GM21447 (cell line): ENCODE data around the gene EVI5L.

ENCODE experiments used
- ATAC-seq: cut with Tn5 transposase; IDR thresholded peaks from one replicate; pipeline ENCODE4 v1.9.1; 2021; ENCODE audit not compliant: unreplicated experiment

The EVI5L gene

GRCh38 chr19:7859831-7860713 lies 30.1 kb downstream of the EVI5L start:
- no peak for ATAC-seq

DNA sequence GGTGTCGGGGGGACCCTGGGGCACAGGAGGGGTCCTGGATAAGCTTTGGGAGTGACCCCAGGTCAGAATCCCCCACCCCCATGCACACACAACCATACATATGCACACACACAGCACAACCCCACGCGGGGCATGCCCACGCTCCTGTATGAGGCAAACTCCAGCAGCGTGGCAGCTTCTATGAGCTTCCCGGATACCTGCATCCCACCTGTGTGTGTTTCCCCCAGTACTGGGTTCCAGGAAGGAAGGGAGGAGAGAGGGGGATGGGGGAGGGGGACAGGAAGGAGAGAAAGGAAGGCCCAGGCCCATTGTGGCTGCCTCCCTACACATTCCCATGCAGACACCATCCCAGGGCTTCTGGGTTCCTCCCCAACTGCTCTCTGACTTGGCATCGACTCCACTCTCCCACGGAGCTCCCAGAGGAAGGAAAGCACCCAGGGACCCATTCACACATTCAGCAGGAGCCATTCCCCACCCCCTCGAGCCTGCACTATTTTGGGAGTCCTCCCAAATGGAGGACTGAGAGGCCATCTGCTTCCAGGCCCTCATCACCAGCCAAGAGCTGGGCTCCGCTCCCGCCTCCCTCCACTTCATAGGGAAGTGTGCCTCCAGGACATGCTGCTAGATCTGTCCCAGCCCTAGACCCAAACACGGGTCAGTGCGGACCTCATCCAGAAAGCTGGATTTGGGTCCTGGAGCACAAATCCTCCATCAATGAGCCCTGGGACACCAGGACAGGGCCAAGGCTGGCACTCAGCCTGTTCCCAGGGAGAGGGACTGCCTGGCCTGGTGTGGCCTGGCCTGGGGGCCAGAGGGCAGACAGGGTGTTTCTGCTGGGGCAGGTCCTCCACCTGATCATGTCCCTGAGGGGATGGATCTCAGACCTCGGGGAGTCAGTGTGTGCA lies 30.9 kb downstream of the EVI5L start:
- no peak for ATAC-seq

- no peak for ATAC-seq
Observed at GRCh38 chr19:7861619-7862412, 31.8 kb downstream of the EVI5L start.

- ATAC-seq = no peak
Observed at GRCh38 chr19:7862413-7862951, 32.5 kb downstream of the EVI5L start.

- no peak for ATAC-seq
Observed at GRCh38 chr19:7863157-7863970, 33.3 kb downstream of the EVI5L start.

DNA sequence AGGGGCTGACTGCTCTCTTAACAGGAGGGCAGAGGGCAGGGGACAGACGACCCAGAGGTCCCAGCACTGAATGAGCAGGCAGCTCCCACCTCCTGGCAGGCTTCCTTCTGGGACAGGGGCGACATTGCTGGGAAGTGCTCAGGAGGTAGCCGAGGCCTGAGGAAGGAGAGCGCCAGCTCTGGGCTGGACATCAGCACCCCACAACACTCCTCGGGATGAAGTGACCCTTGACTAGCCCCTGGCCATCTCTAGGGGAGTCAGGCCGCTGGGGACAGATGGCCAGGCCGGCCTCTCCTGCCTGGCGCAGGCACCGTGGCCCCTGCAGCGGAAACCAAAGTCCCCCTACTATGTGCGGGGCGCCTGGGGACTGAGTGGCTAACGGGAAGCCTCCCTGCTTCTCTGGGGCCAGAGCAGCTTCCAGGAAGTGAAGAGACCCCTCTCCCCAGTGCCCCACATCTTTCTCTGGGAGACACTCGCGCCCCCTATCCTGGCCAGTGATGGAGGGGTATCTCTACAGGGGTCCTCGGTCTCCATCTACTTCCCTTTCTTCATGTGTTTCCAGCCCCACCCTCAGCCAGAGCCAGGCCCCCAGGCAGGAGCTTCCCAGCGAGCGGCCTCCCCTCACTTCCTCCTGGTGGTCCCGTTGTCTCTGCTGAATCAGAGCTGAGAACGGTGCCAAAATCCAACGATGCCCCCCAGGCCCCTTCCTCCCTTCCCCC lies 34.1 kb downstream of the EVI5L start:
- no peak for ATAC-seq

DNA sequence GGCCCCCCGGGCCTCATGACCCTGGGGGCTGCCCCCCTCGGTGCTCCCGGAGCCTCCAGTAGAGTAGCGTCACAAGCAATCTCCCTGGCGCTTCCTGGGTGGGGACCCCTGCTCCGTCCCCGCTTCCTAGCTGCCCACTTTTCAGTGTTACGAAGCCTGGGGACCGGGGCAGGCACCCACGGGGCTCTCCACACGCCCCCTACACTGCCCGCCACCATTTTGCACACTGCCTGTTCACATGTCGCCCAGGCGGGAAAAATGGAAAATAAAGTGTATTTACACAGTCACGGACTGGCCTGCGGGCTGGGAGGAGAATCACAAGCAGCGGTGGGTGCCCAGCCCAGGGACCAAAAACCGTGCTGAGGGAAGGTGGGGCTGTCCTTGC lies 34.7 kb downstream of the EVI5L start:
- no peak for ATAC-seq

GRCh38 chr19:7865262-7865911 lies 35.4 kb downstream of the EVI5L start:
- no peak for ATAC-seq

- no peak for ATAC-seq
Observed at GRCh38 chr19:7866399-7867091, 36.5 kb downstream of the EVI5L start.

DNA sequence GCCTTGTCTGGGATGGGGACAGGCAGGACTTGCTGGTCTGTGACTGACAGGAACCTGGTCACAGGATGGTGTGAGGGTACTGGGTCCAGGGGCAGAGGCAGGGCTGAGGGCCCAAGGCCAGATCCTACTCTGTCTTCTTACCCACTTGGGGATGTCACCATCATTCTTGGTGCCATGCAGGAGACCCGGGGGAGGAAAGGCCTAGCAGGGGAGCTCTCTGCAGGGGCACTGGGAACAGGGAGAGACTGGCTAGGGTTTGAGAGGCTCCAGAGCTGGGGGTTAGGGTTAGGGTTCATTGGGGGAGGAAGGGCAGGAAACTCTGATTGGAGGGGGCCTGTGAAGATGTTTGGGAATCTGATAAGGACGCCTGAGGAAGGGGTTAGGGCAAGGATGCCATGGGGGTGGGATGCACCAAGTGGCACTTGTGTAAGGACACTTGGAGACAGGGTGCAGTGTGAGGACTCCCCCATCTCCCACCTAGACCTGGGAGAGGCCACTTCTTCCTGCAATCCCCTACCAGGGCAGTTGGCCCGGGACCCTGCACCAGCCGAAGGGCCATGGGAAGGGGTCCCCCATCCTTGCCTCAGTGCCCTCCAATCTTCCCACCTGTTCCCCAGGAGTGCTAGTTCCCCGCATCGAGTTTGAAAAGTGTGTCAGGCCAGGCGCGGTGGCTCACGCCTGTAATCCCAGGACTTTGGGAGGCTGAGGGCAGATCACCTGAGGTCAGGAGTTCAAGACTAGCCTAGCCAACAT lies 37.2 kb downstream of the EVI5L start:
- ATAC-seq = no peak

- no peak for ATAC-seq
Observed at GRCh38 chr19:7868326-7868670, 38.3 kb downstream of the EVI5L start.

DNA sequence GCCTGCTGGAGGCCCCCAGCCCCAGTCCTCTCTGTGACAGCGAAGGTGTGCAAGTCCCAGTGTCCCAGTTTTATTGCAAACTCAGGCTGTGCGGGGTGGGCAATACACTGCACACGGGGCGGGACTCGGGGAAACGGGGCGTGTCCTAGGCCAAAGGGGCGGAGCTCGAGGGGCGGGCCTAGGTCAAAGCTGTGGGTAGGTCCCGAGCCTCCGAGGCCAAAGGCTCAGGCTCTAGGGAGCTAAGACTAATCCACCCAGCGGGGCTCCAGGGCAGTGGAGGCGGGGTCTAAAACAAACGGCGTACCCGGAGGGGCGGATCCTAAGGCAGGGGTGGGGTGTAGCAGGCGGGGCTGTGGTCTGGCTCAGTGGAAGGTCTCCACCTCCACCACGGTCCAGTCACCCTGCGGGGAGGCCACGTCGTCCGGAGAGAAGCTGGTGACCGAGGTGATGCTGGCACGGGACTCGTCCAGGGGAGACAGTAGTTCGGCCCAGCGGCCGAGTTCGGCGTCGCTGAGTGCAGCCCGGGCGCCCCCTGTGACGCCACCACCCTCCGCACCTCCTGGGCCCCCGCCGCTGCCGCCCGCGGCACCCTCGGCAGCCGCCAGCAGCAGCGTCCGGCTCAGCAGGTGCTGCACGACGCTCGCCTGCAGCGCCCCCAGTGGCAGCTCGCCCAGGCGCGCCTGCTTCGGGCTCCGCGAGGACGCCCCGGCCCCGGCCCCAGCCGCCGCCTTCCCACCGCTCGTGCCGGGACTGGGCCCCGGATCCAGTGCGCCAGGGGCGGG lies 38.8 kb downstream of the EVI5L start:
- ATAC-seq = peak; percentile 53

DNA sequence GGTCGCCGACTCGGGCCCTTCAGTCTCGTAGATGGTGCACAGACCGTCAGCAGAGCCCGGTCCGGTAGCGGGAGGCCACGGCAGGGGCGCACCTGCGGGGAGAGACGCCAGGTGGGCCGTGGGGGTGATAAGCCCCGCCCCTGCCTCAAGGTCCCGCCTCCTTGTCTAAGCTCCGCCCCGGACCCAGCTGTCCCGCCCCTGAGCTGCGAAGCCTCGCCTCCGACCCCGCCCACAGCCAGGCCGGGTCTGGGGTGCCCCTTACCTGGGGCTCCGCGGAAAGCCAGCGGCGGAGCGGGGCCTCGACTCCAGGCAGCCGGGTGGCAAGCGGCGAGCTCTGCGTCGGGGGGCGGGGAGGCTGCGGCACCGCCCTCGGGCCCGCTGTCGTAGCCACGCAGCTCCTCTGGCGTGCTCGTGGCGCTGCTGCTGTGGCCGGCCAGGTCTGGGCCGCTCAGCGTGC lies 39.5 kb downstream of the EVI5L start:
- ATAC-seq = peak; percentile 36

GRCh38 chr19:7869910-7870511 lies 40.0 kb downstream of the EVI5L start:
- ATAC-seq = no peak

- no peak for ATAC-seq
Observed at GRCh38 chr19:7870571-7871436, 40.8 kb downstream of the EVI5L start.
